ENCODE results near the gene EGFR.

Gene EGFR

DNA sequence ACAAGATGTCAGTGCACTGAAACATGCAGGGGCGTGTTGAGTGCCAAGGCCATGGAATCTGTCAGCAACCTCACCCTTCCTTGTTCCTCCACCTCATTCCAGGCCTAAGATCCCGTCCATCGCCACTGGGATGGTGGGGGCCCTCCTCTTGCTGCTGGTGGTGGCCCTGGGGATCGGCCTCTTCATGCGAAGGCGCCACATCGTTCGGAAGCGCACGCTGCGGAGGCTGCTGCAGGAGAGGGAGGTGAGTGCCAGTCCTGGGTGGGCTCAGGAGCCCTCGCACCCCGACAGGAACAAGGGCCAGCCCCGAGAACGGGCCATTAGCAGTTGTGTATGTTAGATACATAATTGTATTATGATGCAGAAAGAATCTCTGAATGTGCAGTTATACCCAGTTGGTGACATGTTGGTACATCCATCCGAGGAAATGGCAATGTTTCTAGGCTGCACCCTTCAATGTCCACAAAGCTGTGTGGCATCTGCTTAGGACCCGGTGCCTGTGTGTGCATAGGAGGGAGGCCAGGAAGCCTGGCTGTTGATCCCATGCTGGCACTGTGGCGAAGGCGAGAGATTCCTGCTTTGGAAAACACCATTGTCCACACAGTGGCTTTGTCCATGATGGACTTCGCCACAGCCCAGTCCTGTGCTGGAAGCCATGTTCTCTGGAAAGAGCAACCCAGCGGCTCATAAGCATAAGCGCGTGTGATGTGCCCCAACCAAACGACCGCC, 154.2 kb downstream of the EGFR start:
- TF ChIP-seq, protein P1, sequence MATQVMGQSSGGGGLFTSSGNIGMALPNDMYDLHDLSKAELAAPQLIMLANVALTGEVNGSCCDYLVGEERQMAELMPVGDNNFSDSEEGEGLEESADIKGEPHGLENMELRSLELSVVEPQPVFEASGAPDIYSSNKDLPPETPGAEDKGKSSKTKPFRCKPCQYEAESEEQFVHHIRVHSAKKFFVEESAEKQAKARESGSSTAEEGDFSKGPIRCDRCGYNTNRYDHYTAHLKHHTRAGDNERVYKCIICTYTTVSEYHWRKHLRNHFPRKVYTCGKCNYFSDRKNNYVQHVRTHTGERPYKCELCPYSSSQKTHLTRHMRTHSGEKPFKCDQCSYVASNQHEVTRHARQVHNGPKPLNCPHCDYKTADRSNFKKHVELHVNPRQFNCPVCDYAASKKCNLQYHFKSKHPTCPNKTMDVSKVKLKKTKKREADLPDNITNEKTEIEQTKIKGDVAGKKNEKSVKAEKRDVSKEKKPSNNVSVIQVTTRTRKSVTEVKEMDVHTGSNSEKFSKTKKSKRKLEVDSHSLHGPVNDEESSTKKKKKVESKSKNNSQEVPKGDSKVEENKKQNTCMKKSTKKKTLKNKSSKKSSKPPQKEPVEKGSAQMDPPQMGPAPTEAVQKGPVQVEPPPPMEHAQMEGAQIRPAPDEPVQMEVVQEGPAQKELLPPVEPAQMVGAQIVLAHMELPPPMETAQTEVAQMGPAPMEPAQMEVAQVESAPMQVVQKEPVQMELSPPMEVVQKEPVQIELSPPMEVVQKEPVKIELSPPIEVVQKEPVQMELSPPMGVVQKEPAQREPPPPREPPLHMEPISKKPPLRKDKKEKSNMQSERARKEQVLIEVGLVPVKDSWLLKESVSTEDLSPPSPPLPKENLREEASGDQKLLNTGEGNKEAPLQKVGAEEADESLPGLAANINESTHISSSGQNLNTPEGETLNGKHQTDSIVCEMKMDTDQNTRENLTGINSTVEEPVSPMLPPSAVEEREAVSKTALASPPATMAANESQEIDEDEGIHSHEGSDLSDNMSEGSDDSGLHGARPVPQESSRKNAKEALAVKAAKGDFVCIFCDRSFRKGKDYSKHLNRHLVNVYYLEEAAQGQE (IDR thresholded peaks at IDR 0.05; ENCODE audit: insufficient read depth in 1 of 2, low read depth in 2 of 2, low read length in 2 of 2): no peak
- TF ChIP-seq TAF1 (IDR thresholded peaks at IDR 0.05; ENCODE audit: borderline replicate concordance, insufficient read depth, low read length) (no peak), SIN3A (IDR thresholded peaks at IDR 0.05; ENCODE audit: borderline replicate concordance, insufficient read depth, low read length) (no peak), POLR2AphosphoS5 (IDR thresholded peaks at IDR 0.05; ENCODE audit: low read depth, low read length) (no peak), FOXP2 (optimal IDR thresholded peaks at IDR 0.05; ENCODE audit: borderline replicate concordance, extremely low read depth, extremely low read length, insufficient read depth) (no peak)

DNA sequence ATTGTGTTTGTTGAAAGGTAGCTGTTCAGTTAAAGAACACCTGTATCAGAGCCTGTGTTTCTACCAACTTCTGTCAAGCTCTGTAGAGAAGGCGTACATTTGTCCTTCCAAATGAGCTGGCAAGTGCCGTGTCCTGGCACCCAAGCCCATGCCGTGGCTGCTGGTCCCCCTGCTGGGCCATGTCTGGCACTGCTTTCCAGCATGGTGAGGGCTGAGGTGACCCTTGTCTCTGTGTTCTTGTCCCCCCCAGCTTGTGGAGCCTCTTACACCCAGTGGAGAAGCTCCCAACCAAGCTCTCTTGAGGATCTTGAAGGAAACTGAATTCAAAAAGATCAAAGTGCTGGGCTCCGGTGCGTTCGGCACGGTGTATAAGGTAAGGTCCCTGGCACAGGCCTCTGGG, 154.9 kb downstream of the EGFR start:
- TF ChIP-seq POLR2AphosphoS5 (IDR thresholded peaks at IDR 0.05; ENCODE audit: low read depth, low read length) (no peak), FOXP2 (optimal IDR thresholded peaks at IDR 0.05; ENCODE audit: borderline replicate concordance, extremely low read depth, extremely low read length, insufficient read depth) (no peak)

DNA sequence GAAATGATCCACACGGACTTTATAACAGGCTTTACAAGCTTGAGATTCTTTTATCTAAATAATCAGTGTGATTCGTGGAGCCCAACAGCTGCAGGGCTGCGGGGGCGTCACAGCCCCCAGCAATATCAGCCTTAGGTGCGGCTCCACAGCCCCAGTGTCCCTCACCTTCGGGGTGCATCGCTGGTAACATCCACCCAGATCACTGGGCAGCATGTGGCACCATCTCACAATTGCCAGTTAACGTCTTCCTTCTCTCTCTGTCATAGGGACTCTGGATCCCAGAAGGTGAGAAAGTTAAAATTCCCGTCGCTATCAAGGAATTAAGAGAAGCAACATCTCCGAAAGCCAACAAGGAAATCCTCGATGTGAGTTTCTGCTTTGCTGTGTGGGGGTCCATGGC, 155.6 kb downstream of the EGFR start:
- TF ChIP-seq POLR2AphosphoS5 (IDR thresholded peaks at IDR 0.05; ENCODE audit: low read depth, low read length) (no peak), FOXP2 (optimal IDR thresholded peaks at IDR 0.05; ENCODE audit: borderline replicate concordance, extremely low read depth, extremely low read length, insufficient read depth) (no peak), TAF1 (IDR thresholded peaks at IDR 0.05; ENCODE audit: borderline replicate concordance, insufficient read depth, low read length) (no peak), SIN3A (IDR thresholded peaks at IDR 0.05; ENCODE audit: borderline replicate concordance, insufficient read depth, low read length) (no peak)
- TF ChIP-seq, protein P1 (IDR thresholded peaks at IDR 0.05; ENCODE audit: insufficient read depth in 1 of 2, low read depth in 2 of 2, low read length in 2 of 2): no peak

DNA sequence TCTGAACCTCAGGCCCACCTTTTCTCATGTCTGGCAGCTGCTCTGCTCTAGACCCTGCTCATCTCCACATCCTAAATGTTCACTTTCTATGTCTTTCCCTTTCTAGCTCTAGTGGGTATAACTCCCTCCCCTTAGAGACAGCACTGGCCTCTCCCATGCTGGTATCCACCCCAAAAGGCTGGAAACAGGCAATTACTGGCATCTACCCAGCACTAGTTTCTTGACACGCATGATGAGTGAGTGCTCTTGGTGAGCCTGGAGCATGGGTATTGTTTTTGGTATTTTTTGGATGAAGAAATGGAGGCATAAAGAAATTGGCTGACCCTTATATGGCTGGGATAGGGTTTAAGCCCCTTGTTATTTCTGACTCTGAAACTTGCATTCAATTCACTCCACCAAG, 156.0 kb downstream of the EGFR start:
- TF ChIP-seq SIN3A (IDR thresholded peaks at IDR 0.05; ENCODE audit: borderline replicate concordance, insufficient read depth, low read length) (no peak), TAF1 (IDR thresholded peaks at IDR 0.05; ENCODE audit: borderline replicate concordance, insufficient read depth, low read length) (no peak), POLR2AphosphoS5 (IDR thresholded peaks at IDR 0.05; ENCODE audit: low read depth, low read length) (no peak)

DNA sequence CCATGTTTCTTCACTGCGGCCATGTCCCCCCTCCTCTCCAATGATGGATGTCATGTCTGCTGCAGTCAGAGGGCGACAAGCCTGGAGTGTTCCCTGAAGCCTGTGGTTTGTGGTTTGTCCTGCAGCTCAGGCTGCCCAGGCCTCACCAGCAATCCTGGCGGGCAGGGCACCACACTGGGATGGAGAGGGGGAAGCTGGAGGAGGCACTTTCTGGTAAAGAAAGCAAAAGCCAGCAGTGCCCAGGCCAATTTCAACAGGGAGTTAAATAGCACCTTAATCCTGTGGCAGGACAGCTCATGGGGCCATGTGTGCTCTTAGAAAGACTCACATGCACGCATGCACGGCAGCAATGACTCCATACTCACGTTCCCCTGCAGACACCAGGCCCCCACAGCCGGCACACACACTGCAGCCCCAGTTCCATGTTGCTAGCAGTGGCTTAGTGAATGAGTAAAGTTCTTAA, 158.3 kb downstream of the EGFR start:
- TF ChIP-seq, protein P1 (IDR thresholded peaks at IDR 0.05; ENCODE audit: insufficient read depth in 1 of 2, low read depth in 2 of 2, low read length in 2 of 2): no peak
- TF ChIP-seq TAF1 (IDR thresholded peaks at IDR 0.05; ENCODE audit: borderline replicate concordance, insufficient read depth, low read length) (no peak), SIN3A (IDR thresholded peaks at IDR 0.05; ENCODE audit: borderline replicate concordance, insufficient read depth, low read length) (no peak)

DNA sequence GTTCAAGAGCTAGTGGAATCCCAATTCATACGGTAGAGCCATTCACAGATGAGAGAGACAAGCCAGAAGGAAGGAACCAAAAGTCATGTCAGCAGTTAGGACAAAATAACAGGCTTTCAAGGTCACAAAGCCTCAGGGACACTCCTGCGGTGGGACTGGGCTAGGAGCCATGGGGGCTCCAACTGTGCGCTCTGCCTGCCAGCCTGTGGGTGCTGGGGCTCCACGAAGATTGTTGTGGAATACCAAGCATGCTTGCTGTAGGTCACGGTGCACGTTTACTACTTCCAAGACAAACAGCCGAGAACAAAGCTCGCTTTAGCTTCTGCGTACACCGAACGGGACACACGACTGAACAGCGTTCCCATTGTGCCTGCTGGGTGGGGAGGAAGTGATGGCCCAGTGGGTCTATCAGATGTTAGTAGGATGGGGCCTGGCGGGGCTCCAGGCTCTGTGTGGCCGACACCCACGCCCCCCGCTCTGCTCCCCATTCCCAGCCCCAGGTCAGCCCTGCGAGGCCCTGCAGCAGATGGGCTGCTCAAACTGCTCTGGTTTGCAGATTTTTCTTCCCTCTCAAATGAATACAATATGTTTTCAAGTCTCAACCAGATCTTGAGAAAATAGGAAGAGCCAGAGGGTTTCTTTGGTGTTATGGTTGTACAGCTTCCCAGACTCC, 158.9 kb downstream of the EGFR start:
- TF ChIP-seq TAF1 (IDR thresholded peaks at IDR 0.05; ENCODE audit: borderline replicate concordance, insufficient read depth, low read length): no peak
- TF ChIP-seq FOXP2 (optimal IDR thresholded peaks at IDR 0.05; ENCODE audit: borderline replicate concordance, extremely low read depth, extremely low read length, insufficient read depth): no peak

All from PFSK-1 (cell line).